Mucosa of rectum (tissue), 2 donors: ENCODE measurements around the gene ABCG5.

ENCODE experiments used
- H3K27ac ChIP-seq, 2 donors: one replicate each; pipeline ENCODE4 v1.7.0; 2013; ENCODE audit warnings: inconsistent platforms in 2 of 2, low read depth in 2 of 2, low read length in 2 of 2
- H3K27me3 ChIP-seq, 2 donors: one replicate each; pipeline ENCODE4 v1.7.0; 2013; ENCODE audit warnings: low read length in 2 of 2; ENCODE audit not compliant: control insufficient read depth in 2 of 2, insufficient read depth in 2 of 2
- H3K36me3 ChIP-seq, 2 donors: one replicate each; pipeline ENCODE4 v1.7.0; 2013; ENCODE audit warnings: low read length in 2 of 2; ENCODE audit not compliant: control insufficient read depth in 2 of 2, insufficient read depth in 2 of 2
- H3K4me1 ChIP-seq, 2 donors: one replicate each; pipeline ENCODE4 v1.7.0; 2013; ENCODE audit warnings: low read length in 2 of 2, mild to moderate bottlenecking in 1 of 2; ENCODE audit not compliant: control insufficient read depth in 2 of 2, insufficient read depth in 2 of 2
- H3K4me3 ChIP-seq, 2 donors: one replicate each; pipeline ENCODE4 v1.7.0; 2013; ENCODE audit warnings: low read length in 2 of 2
- H3K9ac ChIP-seq, 2 donors: one replicate each; pipeline ENCODE4 v1.7.0; 2013; ENCODE audit warnings: low read length in 2 of 2, low read depth in 1 of 2, mild to moderate bottlenecking in 1 of 2
- H3K9me3 ChIP-seq, 2 donors: one replicate each; pipeline ENCODE4 v1.7.0; 2013; ENCODE audit warnings: low read length in 2 of 2; ENCODE audit not compliant: control insufficient read depth in 2 of 2
- donor health status: healthy.
- donor health status: Normal muscosa, but diverticular disease.

The ABCG5 gene

DNA sequence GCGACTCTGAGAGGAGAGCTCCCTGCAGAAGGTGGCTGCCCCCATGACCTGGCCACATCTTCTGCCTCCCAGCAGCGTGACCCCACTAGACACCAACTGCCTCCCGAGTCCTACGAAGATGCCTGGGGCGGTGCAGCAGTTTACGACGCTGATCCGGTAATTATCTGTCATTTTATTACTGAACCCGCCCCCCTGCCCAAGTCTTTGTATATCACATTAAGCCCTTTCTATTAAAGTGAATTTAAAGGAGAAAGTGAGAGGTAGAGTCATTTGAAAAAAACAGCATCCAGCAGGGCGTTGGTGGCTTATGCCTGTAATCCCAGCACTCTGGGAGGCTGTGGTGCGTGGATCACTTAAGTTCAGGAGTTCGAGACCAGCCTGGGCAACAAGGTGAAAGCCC, 33.5 kb upstream of the ABCG5 start:
- H3K4me3 ChIP-seq = no peak overlapping the region
- H3K27me3 ChIP-seq = no peaks in the 10 kb centered on the region
- no peaks in the 10 kb centered on the region for H3K36me3 ChIP-seq
- H3K9ac ChIP-seq = no peak overlapping the region
- H3K4me1 ChIP-seq = no peaks in the 10 kb centered on the region
- H3K9me3 ChIP-seq = no peaks in the 10 kb centered on the region
- H3K27ac ChIP-seq = no peak overlapping the region

DNA sequence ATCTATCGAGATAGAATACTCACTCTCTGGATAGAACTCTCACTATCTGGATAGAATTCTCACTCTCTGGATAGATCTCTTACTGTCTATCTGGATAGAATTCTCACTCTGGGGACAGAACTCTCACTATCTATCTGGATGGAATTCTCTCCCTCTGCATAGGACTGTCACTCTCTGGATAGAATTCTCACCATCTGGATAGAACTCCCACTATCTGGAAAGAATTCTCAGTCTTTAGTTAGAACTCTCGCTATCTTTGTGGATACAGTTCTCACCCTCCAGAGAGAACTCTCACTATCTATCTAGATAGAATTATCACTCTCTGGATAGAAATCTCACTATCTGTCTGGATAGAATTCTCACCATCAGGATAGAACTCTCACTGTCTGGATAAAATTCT, 16.7 kb upstream of the ABCG5 start:
- no peaks in the 10 kb centered on the region for H3K4me1 ChIP-seq
- H3K4me3 ChIP-seq = no peak overlapping the region

GRCh38 chr2:43854671-43855070, 16.0 kb upstream of the ABCG5 start:
- H3K4me3 ChIP-seq = no peak overlapping the region
- peaks cover 0 to 6% of the 10 kb centered on the region in 2 donors for H3K27me3 ChIP-seq
- no peak overlapping the region for H3K27ac ChIP-seq
- H3K9ac ChIP-seq = no peak overlapping the region
- H3K9me3 ChIP-seq = no peaks in the 10 kb centered on the region
- no peaks in the 10 kb centered on the region for H3K4me1 ChIP-seq
- no peaks in the 10 kb centered on the region for H3K36me3 ChIP-seq

More for the DNA sequence above, 16.7 kb upstream of the ABCG5 start:
- no peaks in the 10 kb centered on the region for H3K36me3 ChIP-seq
- H3K9ac ChIP-seq = no peak overlapping the region
- H3K9me3 ChIP-seq = no peaks in the 10 kb centered on the region
- peaks cover 0 to 6% of the 10 kb centered on the region in 2 donors for H3K27me3 ChIP-seq
- H3K27ac ChIP-seq = no peak overlapping the region

DNA sequence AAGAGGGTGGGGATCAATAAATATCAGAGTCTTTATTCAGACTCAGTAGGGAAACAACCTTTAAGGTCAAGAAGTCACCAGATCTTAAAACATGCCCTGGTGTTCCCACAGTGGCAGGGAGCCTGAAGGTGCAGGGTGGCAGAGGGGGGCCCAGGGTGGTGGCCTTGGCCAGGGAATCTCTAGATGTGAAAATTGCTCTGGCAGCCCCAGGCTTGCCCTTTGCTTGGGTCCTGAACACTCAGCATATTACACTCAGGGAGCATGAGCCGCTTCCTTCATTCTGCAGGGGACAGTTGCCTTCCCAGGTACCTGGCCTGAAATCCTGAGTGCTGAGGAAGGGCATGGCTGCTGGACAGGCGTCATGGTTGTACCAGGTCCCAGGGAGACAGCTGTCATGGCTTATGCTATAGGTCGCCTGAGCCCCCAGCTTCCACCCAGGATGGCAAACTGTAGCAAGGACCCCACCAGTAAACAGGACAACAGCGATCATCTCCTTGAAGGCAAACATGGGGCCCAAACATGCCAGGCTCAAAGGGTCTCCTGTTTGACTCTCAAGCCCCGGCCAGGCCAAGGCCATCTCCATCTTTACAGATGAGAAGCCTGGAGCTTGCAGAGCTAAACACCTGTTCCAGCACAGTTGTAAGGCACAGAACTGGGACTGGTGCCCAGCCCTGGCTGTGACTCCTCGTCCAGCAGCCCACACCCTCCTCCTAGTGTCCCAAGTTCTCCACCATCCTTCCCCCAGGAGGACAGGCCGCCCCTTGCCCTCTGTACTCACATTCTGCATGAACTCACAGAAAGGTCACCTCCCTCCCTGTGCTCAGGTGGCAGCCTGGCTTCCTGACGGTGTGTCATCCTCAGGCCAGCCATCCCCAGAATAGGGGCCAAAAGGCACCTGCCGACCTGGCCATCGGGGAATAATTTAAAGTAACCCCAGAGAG, 14.8 kb upstream of the ABCG5 start:
- no peaks in the 10 kb centered on the region for H3K4me1 ChIP-seq
- peaks cover 0 to 4% of the 10 kb centered on the region in 2 donors for H3K27me3 ChIP-seq
- H3K27ac ChIP-seq = no peak overlapping the region
- H3K4me3 ChIP-seq = no peak overlapping the region
- H3K9ac ChIP-seq = no peak overlapping the region
- no peaks in the 10 kb centered on the region for H3K9me3 ChIP-seq
- no peaks in the 10 kb centered on the region for H3K36me3 ChIP-seq

GRCh38 chr2:43852196-43852730, 13.6 kb upstream of the ABCG5 start:
- H3K9me3 ChIP-seq = no peaks in the 10 kb centered on the region
- H3K27ac ChIP-seq = no peak overlapping the region
- no peaks in the 10 kb centered on the region for H3K36me3 ChIP-seq
- H3K9ac ChIP-seq = no peak overlapping the region
- peaks cover 0 to 4% of the 10 kb centered on the region in 2 donors for H3K27me3 ChIP-seq
- H3K4me1 ChIP-seq = no peaks in the 10 kb centered on the region
- no peak overlapping the region for H3K4me3 ChIP-seq

- Histone ChIP-seq H3K4me3 (no peak overlapping the region), H3K27ac (no peak overlapping the region), H3K9ac (no peak overlapping the region), H3K9me3 (no peaks in the 10 kb centered on the region), H3K36me3 (no peaks in the 10 kb centered on the region), H3K4me1 (no peaks in the 10 kb centered on the region), H3K27me3 (peaks cover 0 to 4% of the 10 kb centered on the region in 2 donors)
These were observed 12.7 kb upstream of the ABCG5 start for GRCh38 chr2:43851011-43851980.

- Histone ChIP-seq H3K9ac (no peak overlapping the region), H3K27ac (no peak overlapping the region), H3K4me1 (no peaks in the 10 kb centered on the region), H3K4me3 (no peak overlapping the region), H3K9me3 (no peaks in the 10 kb centered on the region), H3K36me3 (no peaks in the 10 kb centered on the region), H3K27me3 (no peaks in the 10 kb centered on the region)
These were observed 9.6 kb upstream of the ABCG5 start for GRCh38 chr2:43848214-43848613.

DNA sequence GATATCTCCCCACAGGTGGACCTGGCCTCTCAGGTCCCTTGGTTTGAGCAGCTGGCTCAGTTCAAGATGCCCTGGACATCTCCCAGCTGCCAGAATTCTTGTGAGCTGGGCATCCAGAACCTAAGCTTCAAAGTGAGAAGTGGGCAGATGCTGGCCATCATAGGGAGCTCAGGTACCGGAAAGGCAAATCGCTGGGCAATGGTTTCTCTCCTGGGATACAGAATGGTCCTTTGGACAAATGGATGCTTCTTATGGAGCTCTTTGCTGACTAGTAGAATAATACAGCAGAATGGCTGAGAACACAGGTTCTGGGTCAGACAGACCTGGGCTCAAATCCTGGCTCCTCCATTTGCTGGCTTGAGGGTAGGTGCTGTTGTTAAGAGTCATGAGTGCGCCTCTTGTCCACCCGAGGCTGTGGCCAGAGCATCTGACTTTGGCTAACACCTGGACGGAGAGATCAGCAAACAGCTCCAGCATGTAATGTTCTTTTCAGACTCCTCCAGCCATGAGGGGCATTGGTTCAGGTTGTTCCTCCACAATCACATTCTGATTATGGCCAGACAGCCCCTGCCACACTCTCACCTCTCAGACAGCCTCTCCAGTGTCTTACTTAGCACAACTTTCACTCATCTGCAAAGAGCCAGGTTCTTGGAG, 7.6 kb upstream of the ABCG5 start:
- H3K4me1 ChIP-seq = no peaks in the 10 kb centered on the region
- H3K27me3 ChIP-seq = no peaks in the 10 kb centered on the region
- H3K9ac ChIP-seq = no peak overlapping the region
- no peak overlapping the region for H3K27ac ChIP-seq
- no peaks in the 10 kb centered on the region for H3K9me3 ChIP-seq
- no peak overlapping the region for H3K4me3 ChIP-seq
- H3K36me3 ChIP-seq = no peaks in the 10 kb centered on the region

- no peaks in the 10 kb centered on the region for H3K4me1 ChIP-seq
- no peak overlapping the region for H3K9ac ChIP-seq
- no peak overlapping the region for H3K27ac ChIP-seq
- H3K27me3 ChIP-seq = no peaks in the 10 kb centered on the region
- no peak overlapping the region for H3K4me3 ChIP-seq
- no peaks in the 10 kb centered on the region for H3K9me3 ChIP-seq
- H3K36me3 ChIP-seq = no peaks in the 10 kb centered on the region
These were observed 6.5 kb upstream of the ABCG5 start for GRCh38 chr2:43845181-43845580.
